ENCODE measurements around the gene RXFP4.

GRCh38 chr1:155931332-155932038 lies 10.0 kb upstream of the RXFP4 start:
- no peak for TF ChIP-seq CTCF (IDR thresholded peaks at IDR 0.05)
- TF ChIP-seq POLR2A (IDR thresholded peaks at IDR 0.05), result no peak

All from testis (tissue), 2 donors.